Measurements from ENCODE around the gene SLFN14.

DNA sequence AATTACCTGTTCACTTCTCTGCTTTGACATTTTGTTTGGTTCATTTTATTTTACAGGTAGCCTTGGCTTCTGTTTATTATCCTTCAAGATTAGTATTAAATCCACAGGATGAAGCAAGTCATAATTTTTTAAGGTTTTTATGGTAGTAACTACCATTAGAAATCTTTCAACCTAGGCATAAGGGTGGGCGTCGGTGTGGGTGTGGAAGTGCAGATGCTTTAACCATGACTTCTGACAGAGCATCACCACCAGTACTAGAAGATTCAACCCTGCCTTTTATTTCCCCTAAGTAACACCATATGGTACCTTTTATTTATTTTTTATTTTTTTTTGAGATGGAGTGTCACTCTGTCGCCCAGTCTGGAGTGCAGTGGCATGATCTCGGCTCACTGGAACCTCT lies 49.2 kb upstream of the SLFN14 start:
- TF ChIP-seq, protein P1, sequence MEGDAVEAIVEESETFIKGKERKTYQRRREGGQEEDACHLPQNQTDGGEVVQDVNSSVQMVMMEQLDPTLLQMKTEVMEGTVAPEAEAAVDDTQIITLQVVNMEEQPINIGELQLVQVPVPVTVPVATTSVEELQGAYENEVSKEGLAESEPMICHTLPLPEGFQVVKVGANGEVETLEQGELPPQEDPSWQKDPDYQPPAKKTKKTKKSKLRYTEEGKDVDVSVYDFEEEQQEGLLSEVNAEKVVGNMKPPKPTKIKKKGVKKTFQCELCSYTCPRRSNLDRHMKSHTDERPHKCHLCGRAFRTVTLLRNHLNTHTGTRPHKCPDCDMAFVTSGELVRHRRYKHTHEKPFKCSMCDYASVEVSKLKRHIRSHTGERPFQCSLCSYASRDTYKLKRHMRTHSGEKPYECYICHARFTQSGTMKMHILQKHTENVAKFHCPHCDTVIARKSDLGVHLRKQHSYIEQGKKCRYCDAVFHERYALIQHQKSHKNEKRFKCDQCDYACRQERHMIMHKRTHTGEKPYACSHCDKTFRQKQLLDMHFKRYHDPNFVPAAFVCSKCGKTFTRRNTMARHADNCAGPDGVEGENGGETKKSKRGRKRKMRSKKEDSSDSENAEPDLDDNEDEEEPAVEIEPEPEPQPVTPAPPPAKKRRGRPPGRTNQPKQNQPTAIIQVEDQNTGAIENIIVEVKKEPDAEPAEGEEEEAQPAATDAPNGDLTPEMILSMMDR (IDR thresholded peaks at IDR 0.05) = no peak
- TF ChIP-seq ZFX (IDR thresholded peaks at IDR 0.05; ENCODE audit: borderline replicate concordance) = no peak
